ENCODE data around the gene LRRC4C. TPM values are rescaled to one million over a fixed set of nuclear protein-coding genes. Genes with fewer than 3 reads are reported as not detected.

The LRRC4C gene
- total and polyA plus RNA-seq, 4 donors = 0.10 to 0.93 (median 0.30) TPM

GRCh38 chr11:41281131-41281742, 178.2 kb downstream of the LRRC4C start:
- no peaks in the 10 kb centered on the region for H3K36me3 ChIP-seq (ENCODE audit: control insufficient read depth in 4 of 4, insufficient read depth in 3 of 4, low read depth in 1 of 4, low read length in 3 of 4)
- WGBS = 77% methylated on average over 7 of the region's 7 CpGs

DNA sequence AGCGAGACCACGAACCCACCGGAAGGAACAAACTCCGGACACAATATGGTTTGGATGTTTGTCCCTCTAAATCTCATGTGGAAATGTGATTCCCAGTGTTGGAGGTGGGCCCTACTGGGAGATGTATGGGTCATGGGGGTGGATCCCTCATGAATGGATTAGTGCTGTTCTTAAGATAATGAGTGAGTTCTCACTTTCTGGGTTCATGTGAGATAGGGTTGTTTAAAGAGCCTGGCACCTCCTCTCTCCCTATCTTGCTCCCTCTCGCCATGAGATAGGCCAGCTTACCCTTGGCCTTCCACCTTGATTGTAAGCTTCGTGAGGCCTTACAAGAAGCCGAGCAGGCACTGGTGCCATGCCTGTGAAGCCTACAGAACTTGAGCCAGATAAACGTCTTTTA, 184.6 kb downstream of the LRRC4C start:
- Histone ChIP-seq H3K36me3 (ENCODE audit: control insufficient read depth in 4 of 4, insufficient read depth in 3 of 4, low read depth in 1 of 4, low read length in 3 of 4) (no peaks in the 10 kb centered on the region), H3K4me3 (ENCODE audit: low read depth in 1 of 3, low read length in 3 of 3) (no peak overlapping the region)
- no peak for TF ChIP-seq FOXA1 (IDR thresholded peaks at IDR 0.05)
- TF ChIP-seq, protein P1, sequence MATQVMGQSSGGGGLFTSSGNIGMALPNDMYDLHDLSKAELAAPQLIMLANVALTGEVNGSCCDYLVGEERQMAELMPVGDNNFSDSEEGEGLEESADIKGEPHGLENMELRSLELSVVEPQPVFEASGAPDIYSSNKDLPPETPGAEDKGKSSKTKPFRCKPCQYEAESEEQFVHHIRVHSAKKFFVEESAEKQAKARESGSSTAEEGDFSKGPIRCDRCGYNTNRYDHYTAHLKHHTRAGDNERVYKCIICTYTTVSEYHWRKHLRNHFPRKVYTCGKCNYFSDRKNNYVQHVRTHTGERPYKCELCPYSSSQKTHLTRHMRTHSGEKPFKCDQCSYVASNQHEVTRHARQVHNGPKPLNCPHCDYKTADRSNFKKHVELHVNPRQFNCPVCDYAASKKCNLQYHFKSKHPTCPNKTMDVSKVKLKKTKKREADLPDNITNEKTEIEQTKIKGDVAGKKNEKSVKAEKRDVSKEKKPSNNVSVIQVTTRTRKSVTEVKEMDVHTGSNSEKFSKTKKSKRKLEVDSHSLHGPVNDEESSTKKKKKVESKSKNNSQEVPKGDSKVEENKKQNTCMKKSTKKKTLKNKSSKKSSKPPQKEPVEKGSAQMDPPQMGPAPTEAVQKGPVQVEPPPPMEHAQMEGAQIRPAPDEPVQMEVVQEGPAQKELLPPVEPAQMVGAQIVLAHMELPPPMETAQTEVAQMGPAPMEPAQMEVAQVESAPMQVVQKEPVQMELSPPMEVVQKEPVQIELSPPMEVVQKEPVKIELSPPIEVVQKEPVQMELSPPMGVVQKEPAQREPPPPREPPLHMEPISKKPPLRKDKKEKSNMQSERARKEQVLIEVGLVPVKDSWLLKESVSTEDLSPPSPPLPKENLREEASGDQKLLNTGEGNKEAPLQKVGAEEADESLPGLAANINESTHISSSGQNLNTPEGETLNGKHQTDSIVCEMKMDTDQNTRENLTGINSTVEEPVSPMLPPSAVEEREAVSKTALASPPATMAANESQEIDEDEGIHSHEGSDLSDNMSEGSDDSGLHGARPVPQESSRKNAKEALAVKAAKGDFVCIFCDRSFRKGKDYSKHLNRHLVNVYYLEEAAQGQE (IDR thresholded peaks at IDR 0.05) = no peak

More at GRCh38 chr11:41281131-41281742, 178.2 kb downstream of the LRRC4C start:
- H3K4me3 ChIP-seq (ENCODE audit: low read depth in 1 of 3, low read length in 3 of 3) = no peak overlapping the region
- no peak overlapping the region for H3K27ac ChIP-seq (ENCODE audit: low read depth in 1 of 2, low read length in 2 of 2)
- no peaks in the 10 kb centered on the region for H3K27me3 ChIP-seq (ENCODE audit: control insufficient read depth in 4 of 4, insufficient read depth in 4 of 4, low read length in 3 of 4)
- no peaks in the 10 kb centered on the region for H3K4me1 ChIP-seq (ENCODE audit: control insufficient read depth in 4 of 4, insufficient read depth in 4 of 4, low read length in 3 of 4)
- no peak for DNase-seq (ENCODE audit: low spot score)
- TF ChIP-seq ATF3 (IDR thresholded peaks at IDR 0.05) (no peak), FOXA1 (IDR thresholded peaks at IDR 0.05) (no peak), JUND (IDR thresholded peaks at IDR 0.05) (no peak), RXRA (IDR thresholded peaks at IDR 0.05) (no peak), SP1 (IDR thresholded peaks at IDR 0.05) (no peak), HNF4A (conservative IDR thresholded peaks at IDR 0.05) (no peak), YY1 (IDR thresholded peaks at IDR 0.05) (no peak), EGR1 (IDR thresholded peaks at IDR 0.05; ENCODE audit: low read depth in 2 of 2) (no peak), GABPA (IDR thresholded peaks at IDR 0.05 in 1 of 2, conservative IDR thresholded peaks at IDR 0.05 in 1 of 2) (no peak), NR2F2 (IDR thresholded peaks at IDR 0.05) (no peak)
- TF ChIP-seq, protein P2, sequence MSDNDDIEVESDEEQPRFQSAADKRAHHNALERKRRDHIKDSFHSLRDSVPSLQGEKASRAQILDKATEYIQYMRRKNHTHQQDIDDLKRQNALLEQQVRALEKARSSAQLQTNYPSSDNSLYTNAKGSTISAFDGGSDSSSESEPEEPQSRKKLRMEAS (IDR thresholded peaks at IDR 0.05) = no peak
- TF ChIP-seq, protein P3, sequence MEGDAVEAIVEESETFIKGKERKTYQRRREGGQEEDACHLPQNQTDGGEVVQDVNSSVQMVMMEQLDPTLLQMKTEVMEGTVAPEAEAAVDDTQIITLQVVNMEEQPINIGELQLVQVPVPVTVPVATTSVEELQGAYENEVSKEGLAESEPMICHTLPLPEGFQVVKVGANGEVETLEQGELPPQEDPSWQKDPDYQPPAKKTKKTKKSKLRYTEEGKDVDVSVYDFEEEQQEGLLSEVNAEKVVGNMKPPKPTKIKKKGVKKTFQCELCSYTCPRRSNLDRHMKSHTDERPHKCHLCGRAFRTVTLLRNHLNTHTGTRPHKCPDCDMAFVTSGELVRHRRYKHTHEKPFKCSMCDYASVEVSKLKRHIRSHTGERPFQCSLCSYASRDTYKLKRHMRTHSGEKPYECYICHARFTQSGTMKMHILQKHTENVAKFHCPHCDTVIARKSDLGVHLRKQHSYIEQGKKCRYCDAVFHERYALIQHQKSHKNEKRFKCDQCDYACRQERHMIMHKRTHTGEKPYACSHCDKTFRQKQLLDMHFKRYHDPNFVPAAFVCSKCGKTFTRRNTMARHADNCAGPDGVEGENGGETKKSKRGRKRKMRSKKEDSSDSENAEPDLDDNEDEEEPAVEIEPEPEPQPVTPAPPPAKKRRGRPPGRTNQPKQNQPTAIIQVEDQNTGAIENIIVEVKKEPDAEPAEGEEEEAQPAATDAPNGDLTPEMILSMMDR (IDR thresholded peaks at IDR 0.05; ENCODE audit: low read depth, low read length, missing input control) = no peak
- no peak overlapping the region for H3K9ac ChIP-seq (ENCODE audit: low read depth in 1 of 2, low read length in 2 of 2)
- no peaks in the 10 kb centered on the region for H3K9me3 ChIP-seq (ENCODE audit: control insufficient read depth in 4 of 4, low read length in 3 of 4)

More for the DNA sequence above, 184.6 kb downstream of the LRRC4C start:
- Histone ChIP-seq H3K9ac (ENCODE audit: low read depth in 1 of 2, low read length in 2 of 2) (no peak overlapping the region), H3K9me3 (ENCODE audit: control insufficient read depth in 4 of 4, low read length in 3 of 4) (no peaks in the 10 kb centered on the region), H3K27ac (ENCODE audit: low read depth in 1 of 2, low read length in 2 of 2) (no peak overlapping the region), H3K4me1 (ENCODE audit: control insufficient read depth in 4 of 4, insufficient read depth in 4 of 4, low read length in 3 of 4) (no peaks in the 10 kb centered on the region), H3K27me3 (ENCODE audit: control insufficient read depth in 4 of 4, insufficient read depth in 4 of 4, low read length in 3 of 4) (no peaks in the 10 kb centered on the region)
- DNase-seq (ENCODE audit: low spot score) = no peak
- whole genome bisulfite sequencing = 85% methylated on average over 8 of the region's 8 CpGs

Data from liver (tissue), 9 donors.